ENCODE results near the gene TMEM263.

GRCh38 chr12:106907846-106908245 lies 47.9 kb upstream of the TMEM263 start:
- no peak for TF ChIP-seq CTCF (IDR thresholded peaks at IDR 0.05; ENCODE audit: control extremely low read depth in 1 of 3, insufficient read depth in 1 of 3, low read depth in 1 of 3, low read length in 3 of 3)
- TF ChIP-seq POLR2A (IDR thresholded peaks at IDR 0.05; ENCODE audit: control extremely low read depth in 1 of 2, low read depth in 2 of 2, low read length in 2 of 2) = no peak
- TF ChIP-seq POLR2AphosphoS5 (IDR thresholded peaks at IDR 0.05; ENCODE audit: low read depth, low read length) = no peak

Data from H1 (cell line).